GM12864 (cell line): ENCODE results near the gene AK5.

Experiments
- DNase-seq: peaks from one replicate; pipeline ENCODE4 v3.0.0-alpha.2; 2011; ENCODE audit warnings: low read depth
- H3K4me3 ChIP-seq: 2 replicates; pipeline ENCODE4 v1.5.1; 2011; ENCODE audit warnings: mild to moderate bottlenecking, low read depth, low read length, control low read depth
- CTCF ChIP-seq: IDR thresholded peaks from 2 replicates; pipeline ENCODE4 v1.5.1; 2011; ENCODE audit warnings: low read depth, mild to moderate bottlenecking, moderate library complexity, low read length, control low read depth, inconsistent platforms; ENCODE audit errors: missing control alignments

The AK5 gene

GRCh38 chr1:77273891-77274290 lies 7.9 kb upstream of the AK5 start:
- H3K4me3 ChIP-seq = no peak overlapping the region
- DNase-seq = no peak
- TF ChIP-seq CTCF = no peak

- no peak for TF ChIP-seq CTCF
- no peak for DNase-seq
- no peak overlapping the region for H3K4me3 ChIP-seq
Observed at GRCh38 chr1:77275194-77275593, 6.6 kb upstream of the AK5 start.

GRCh38 chr1:77276941-77277340 lies 4.9 kb upstream of the AK5 start:
- no peak for DNase-seq
- TF ChIP-seq CTCF = no peak
- H3K4me3 ChIP-seq = no peak overlapping the region

DNA sequence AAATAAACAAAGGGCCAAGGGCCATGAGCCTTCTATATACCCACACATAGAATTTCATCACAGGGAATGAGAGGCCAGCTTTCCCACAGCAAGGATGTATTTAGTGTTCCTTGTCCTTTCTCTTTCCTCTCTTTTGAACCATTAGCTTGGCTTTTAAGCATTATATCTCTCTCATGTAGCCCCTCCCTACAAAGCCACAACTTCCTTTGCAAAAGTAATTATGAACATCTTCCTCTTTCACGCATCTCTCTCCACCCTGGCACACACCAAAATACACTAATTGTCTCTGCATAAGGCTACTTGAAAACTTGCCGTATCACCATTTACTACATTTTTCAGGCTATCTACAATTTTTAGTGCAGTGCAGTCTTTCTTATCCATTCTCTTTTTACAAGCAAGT lies 1.9 kb upstream of the AK5 start:
- TF ChIP-seq CTCF = no peak
- no peak overlapping the region for H3K4me3 ChIP-seq
- DNase-seq = no peak

- TF ChIP-seq CTCF = no peak
- no peak overlapping the region for H3K4me3 ChIP-seq
Observed at GRCh38 chr1:77280962-77281361, 857 bp upstream of the AK5 start.

GRCh38 chr1:77282187-77282865 lies 507 bp downstream of the AK5 start:
- DNase-seq = no peak
- H3K4me3 ChIP-seq = peak overlapping the region; percentile 29
- no peak for TF ChIP-seq CTCF

More at GRCh38 chr1:77280962-77281361, 857 bp upstream of the AK5 start:
- DNase-seq = no peak

- no peak for DNase-seq
- no peak overlapping the region for H3K4me3 ChIP-seq
- no peak for TF ChIP-seq CTCF
Observed at GRCh38 chr1:77282866-77283539, 1.2 kb downstream of the AK5 start.
